SK-N-SH treated with all-trans-retinoic acid at 6 μM for 48 hours (cell line): Measurements from ENCODE around the gene WASHC2C.
"Not testable (repeated sequence)": the region's sequence is repeated elsewhere in the genome, so short reads cannot be mapped to it uniquely, and the experiment has no call there.

Experiments
- ATAC-seq: fragments of 200-7000 bp; cut with Tn5 transposase; 3 replicates; pipeline ENCODE4 v1.9.1; 2020; ENCODE audit warnings: mild to moderate bottlenecking, moderate library complexity
- ARNTL ChIP-seq: fragments of 450-650 bp; formaldehyde crosslinking; IDR thresholded peaks from 2 replicates; pipeline ENCODE4 v1.5.0; 2020; ENCODE audit warnings: low read depth, mild to moderate bottlenecking, moderate library complexity, borderline replicate concordance
- ESRRG ChIP-seq: fragments of 250-450 bp; sonication (Bioruptor Pico); IDR thresholded peaks from 2 replicates; pipeline ENCODE4 v1.6.1; 2021; ENCODE audit warnings: mild to moderate bottlenecking
- OSR1 ChIP-seq: fragments of 250-450 bp; sonication (Bioruptor Pico); IDR thresholded peaks from 2 replicates; pipeline ENCODE4 v1.8.0; 2022; ENCODE audit warnings: moderate library complexity, mild to moderate bottlenecking, inconsistent platforms
- PATZ1 ChIP-seq: fragments of 250-450 bp; sonication (Bioruptor Pico); IDR thresholded peaks from 2 replicates; pipeline ENCODE4 v1.8.0; 2020; ENCODE audit warnings: mild to moderate bottlenecking, moderate library complexity, borderline replicate concordance
- TCF4 ChIP-seq: fragments of 250-450 bp; sonication (Bioruptor Pico); IDR thresholded peaks from 2 replicates; pipeline ENCODE4 v1.8.0; 2021; ENCODE audit warnings: mild to moderate bottlenecking, moderate library complexity, borderline replicate concordance
- ZFP30 ChIP-seq: fragments of 450-650 bp; formaldehyde crosslinking; IDR thresholded peaks from 2 replicates; pipeline ENCODE4 v1.5.0; 2022; ENCODE audit warnings: mild to moderate bottlenecking, moderate library complexity
- ZNF70 ChIP-seq: fragments of 450-650 bp; formaldehyde crosslinking; IDR thresholded peaks from 2 replicates; pipeline ENCODE4 v1.5.0; 2020; ENCODE audit warnings: mild to moderate bottlenecking, moderate library complexity
- ZNF8 ChIP-seq: fragments of 450-650 bp; formaldehyde crosslinking; IDR thresholded peaks from 2 replicates; pipeline ENCODE4 v1.5.0; 2020; ENCODE audit warnings: mild to moderate bottlenecking, moderate library complexity
- TF ChIP-seq, protein P1 (sequence below): fragments of 250-450 bp; sonication (Bioruptor Pico); IDR thresholded peaks from 2 replicates; pipeline ENCODE4 v1.5.1; 2020; ENCODE audit warnings: low read depth, mild to moderate bottlenecking, moderate library complexity

Gene WASHC2C

GRCh38 chr10:45817912-45818311 lies 90.8 kb downstream of the WASHC2C start (continued):
- TF ChIP-seq, protein P1, sequence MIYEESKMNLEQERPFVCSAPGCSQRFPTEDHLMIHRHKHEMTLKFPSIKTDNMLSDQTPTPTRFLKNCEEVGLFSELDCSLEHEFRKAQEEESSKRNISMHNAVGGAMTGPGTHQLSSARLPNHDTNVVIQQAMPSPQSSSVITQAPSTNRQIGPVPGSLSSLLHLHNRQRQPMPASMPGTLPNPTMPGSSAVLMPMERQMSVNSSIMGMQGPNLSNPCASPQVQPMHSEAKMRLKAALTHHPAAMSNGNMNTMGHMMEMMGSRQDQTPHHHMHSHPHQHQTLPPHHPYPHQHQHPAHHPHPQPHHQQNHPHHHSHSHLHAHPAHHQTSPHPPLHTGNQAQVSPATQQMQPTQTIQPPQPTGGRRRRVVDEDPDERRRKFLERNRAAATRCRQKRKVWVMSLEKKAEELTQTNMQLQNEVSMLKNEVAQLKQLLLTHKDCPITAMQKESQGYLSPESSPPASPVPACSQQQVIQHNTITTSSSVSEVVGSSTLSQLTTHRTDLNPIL (CRISPR knock-in tag) = no peak
- TF ChIP-seq ZNF8 (CRISPR knock-in tag) (no peak), ZFP30 (CRISPR knock-in tag) (no peak), TCF4 (CRISPR knock-in tag) (no peak), OSR1 (no peak)

DNA sequence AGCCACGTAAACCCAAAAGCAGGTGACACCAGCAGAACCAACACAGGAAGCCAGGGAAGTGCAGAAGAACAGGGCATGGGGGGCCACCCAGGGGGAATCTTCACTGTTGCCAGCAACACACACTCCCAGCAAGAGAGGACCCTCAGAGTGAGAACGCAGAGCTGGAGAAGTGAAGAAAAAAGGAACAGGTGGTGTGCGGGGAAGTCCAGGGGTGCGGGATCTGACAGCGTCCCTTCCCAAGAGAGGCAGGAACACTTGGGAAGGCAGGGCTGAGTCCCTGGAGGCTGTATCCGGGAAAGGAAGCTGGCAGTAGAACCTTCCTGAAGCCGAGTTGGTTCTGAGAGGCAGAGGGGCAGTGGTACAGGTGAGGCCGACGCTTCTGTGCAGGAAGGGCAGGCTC lies 92.5 kb downstream of the WASHC2C start:
- ATAC-seq = no peak
- TF ChIP-seq OSR1 (no peak), ZFP30 (CRISPR knock-in tag) (no peak), ARNTL (CRISPR knock-in tag) (no peak), PATZ1 (CRISPR knock-in tag) (no peak), ESRRG (CRISPR knock-in tag) (no peak), ZNF70 (CRISPR knock-in tag) (no peak)

- not testable (repeated sequence) for ATAC-seq
Measured at GRCh38 chr10:45820107-45820830, 93.2 kb downstream of the WASHC2C start.

GRCh38 chr10:45822918-45823317 lies 95.9 kb downstream of the WASHC2C start:
- not testable (repeated sequence) for ATAC-seq
